GM18858 (cell line): ENCODE data around the gene C20orf144.

ENCODE experiments used
- ATAC-seq: cut with Tn5 transposase; IDR thresholded peaks from one replicate; pipeline ENCODE4 v1.9.1; 2021; ENCODE audit not compliant: unreplicated experiment

The C20orf144 gene

GRCh38 chr20:33676121-33676520, 14.0 kb downstream of the C20orf144 start:
- ATAC-seq, result no peak

DNA sequence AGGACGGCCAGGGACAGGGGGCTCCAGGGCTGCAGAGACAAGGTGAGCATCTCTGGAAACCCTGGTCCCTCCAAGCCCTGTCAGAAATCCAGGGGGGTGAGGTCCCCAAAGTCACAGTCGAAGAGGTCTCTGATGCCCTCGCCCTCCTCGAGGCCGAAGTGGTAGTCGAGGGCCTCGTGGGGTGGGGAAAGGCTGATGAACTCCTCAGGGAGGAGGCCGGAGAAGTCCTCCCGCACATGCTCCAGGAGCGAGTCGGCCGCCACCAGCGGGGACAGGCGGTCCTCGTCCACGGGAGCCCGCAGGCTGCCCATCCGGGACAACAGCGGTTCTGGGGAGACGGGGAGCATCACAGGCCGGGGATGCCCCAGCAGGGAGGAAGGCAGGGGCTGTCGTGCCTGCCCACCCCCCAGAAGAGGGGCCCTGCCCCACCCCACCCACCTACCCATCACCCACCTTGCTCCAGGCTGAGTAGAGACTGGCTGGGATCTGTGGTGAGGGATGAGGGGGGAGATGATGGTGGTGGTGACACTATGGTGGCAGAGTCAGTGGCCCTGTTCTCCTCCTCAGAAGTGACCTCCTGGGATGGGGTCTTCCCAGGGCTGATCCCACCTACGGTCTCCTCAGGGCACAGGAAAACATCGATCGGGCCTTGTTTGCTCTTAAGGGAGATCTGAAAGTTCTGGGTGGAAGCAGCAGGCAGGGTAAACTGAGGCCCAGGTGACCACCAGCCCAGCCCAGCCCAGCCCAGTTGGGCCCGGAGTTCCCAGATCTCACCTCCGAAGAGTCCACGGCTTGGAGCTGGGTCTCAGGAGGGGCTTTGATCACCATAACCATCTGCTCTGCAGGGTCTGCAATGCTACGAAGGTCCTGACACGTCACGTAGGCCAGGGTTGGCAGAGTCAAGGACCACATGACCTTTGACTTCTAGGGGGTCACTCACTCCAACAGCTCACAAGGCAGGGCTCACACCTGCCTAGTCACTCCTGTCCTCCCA, 14.8 kb downstream of the C20orf144 start:
- no peak for ATAC-seq

- no peak for ATAC-seq
These were observed 16.0 kb downstream of the C20orf144 start for GRCh38 chr20:33677991-33678702.

DNA sequence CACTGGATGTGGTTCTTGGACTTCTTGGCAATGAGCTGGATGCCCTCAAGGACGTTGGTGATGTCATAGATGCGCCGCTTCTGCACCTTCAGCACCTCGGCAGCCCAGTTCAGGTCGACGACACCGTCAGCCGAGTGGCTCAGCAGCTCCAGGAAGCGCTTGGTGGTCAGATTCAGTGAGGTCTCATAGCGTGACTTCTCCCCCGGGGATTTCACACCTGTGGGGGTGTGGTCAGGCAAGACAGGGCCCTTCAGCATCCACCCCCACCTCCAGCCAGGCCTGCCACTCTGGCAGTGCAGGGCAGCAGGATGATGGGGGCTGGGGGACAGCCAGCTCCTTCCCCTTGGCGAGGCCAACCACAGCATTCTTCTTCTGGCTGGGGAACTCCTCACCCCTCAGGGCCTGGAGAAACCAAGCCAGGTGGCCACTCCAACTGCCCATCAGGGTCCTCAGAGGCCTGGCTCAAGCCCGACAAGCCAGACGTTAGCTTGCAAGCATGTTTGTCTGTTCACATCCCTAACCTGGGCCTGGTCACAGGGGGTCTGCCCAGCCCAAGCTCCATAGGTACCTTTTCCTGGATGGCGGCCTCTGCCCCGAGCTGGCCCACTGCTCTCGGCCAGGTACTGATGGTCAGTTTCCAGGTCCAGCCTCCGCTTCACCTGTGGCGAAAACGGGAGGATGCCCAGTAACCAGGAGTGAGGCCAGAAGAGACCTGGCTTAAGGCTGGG, 17.8 kb downstream of the C20orf144 start:
- ATAC-seq, result peak; percentile 51

- ATAC-seq, result no peak
These were observed 18.6 kb downstream of the C20orf144 start for GRCh38 chr20:33680686-33681085.

- ATAC-seq, result no peak
These were observed 19.2 kb downstream of the C20orf144 start for GRCh38 chr20:33681288-33681687.

GRCh38 chr20:33681728-33682353, 19.7 kb downstream of the C20orf144 start:
- ATAC-seq, result no peak

GRCh38 chr20:33684533-33685327, 22.6 kb downstream of the C20orf144 start:
- no peak for ATAC-seq

- peak; percentile 26 for ATAC-seq
These were observed 23.4 kb downstream of the C20orf144 start for GRCh38 chr20:33685328-33686099.

GRCh38 chr20:33686100-33686983, 24.2 kb downstream of the C20orf144 start, which contains the start of gene E2F1:
Gene E2F1, minus strand, starts transcription at chr20:33686385. Its CDS starts 121 bp downstream, at chr20:33686264.
- peak; percentile 57 for ATAC-seq

- no peak for ATAC-seq
These were observed 24.8 kb downstream of the C20orf144 start for GRCh38 chr20:33686984-33687366.

DNA sequence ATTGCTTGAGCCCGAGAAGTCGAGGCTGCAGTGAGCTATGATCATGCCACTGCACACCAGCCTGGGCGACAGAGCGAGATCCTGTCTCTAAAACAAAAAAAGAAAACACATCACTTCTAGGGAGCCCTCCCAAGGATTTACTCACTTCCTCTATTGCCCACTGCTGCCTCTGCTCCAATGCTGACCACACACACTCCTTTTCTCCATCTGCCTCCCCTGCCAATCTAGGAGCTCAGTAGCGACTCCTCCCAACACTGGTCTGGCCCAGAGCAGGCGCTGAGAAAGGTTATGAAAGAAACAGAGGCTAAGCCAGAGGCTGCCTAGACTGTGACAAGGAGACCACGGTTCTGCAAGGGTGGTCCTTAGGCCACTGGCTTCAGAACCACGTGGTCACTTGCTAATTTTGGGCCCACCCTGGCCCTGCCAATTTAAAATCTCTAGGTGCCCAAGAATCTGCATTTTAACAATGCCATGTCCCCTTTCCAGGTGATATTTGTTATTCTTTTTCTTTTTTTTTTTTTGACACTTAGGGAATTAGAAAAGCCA, 25.3 kb downstream of the C20orf144 start:
- ATAC-seq, result no peak

DNA sequence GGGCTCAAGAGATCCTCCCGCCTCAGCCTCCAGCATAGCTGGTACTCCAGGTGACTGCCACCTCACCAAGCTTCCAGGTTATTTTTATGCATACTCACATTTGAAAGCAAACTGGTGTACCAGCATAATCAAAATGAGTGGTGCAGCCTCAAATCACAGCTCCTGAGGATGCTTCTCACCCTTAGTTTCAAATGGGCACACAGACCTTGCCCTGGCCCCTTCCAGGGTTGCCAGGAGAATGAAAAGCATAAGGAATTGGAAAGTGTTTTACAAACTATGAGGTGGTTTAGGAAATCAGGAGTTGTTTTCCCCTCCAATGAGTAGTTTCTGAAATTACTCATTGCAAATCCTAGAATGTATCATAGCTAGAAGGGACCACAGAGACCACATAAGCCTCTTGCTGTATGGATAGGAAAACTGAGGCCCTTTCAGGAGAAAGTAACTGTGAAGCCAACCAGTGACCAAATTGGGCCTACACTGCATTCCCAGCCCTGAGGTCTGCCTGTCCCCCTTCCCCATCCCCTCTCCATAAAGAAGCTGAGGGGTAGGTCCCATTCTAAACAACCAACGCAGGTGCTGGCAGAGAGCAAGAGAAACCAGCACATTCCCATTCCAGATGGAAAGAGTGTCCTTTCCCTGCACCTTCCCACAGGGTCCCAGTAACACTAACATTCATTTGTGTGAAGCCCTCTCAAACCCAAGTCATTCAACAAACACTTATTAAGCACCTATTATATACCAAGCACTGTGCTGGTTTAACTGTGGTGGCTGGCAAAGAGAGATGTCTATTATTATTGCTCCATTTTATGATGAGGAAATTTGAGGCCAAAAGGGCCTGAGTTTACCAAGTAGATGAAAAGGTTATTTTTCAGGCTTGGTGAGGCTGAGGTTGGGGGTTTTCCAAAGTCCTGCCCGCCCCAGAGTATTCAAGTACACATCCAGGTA, 26.1 kb downstream of the C20orf144 start:
- ATAC-seq, result no peak

DNA sequence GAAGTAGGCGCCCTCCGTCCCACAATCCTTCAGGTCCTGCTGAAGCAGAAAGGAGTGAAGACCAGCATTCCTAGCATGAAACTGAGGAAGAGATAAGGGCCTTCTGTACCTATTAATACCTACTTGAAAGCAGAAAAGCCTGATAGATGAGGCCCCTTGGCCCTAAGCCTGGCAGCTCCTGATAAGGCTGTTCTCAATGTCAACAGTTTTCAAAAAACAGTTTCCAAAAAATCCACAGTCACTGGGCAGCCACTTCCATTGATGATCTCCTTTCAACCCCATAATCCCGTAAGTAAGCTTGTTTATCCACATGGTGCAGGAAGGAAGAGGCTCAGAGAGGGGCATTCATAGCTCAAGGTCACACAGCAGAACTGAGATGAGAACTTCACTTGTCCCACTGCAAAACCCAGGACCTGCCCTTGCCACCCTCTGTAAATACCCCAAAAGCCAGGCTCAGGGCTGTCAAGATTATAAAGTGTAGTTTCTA, 26.9 kb downstream of the C20orf144 start:
- no peak for ATAC-seq

- no peak for ATAC-seq
These were observed 27.4 kb downstream of the C20orf144 start for GRCh38 chr20:33689493-33689892.

- ATAC-seq, result no peak
These were observed 27.8 kb downstream of the C20orf144 start for GRCh38 chr20:33689973-33690372.

- ATAC-seq, result no peak
These were observed 31.2 kb downstream of the C20orf144 start for GRCh38 chr20:33693289-33693688.
